ENCODE data around the gene MYO16. TPM values are rescaled to one million over a fixed set of nuclear protein-coding genes. Genes with fewer than 3 reads are reported as not detected.

The MYO16 gene
- total and polyA plus RNA-seq, 8 donors: 1.1 to 2.5 (median 1.7) TPM

- H3K27ac ChIP-seq: no peak overlapping the region
- H3K4me1 ChIP-seq: no peaks in the 10 kb centered on the region
- peaks cover 0 to 35% of the 10 kb centered on the region in 2 donors for H3K9me3 ChIP-seq
- no peaks in the 10 kb centered on the region for H3K27me3 ChIP-seq
- H3K4me3 ChIP-seq: no peak overlapping the region
- no peak for TF ChIP-seq CTCF (IDR thresholded peaks at IDR 0.05)
- no peak for DNase-seq
- ATAC-seq: no peak
- intact Hi-C loops (cut with DNase I): no loop called here
- H3K36me3 ChIP-seq: no peaks in the 10 kb centered on the region
Observed at GRCh38 chr13:108669381-108669780, 40.0 kb downstream of the MYO16 start.

DNA sequence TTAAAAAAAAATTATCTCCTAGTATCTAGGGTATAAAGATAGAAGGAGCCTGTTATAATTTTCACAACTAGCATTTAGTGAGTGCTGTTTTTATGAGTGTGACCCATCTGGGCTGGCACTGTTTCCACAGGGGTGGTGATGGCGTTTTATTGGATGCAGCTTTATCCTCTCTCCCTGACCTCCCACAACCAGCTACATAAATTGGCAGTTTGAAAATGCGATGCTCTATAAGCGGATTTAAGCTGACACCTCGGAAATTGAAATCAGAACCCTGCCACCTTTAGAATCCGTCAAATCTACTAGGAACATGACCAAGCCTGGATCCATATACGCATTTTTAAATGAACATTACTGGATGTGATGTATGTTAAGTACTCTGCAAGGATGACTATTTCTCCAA is 44.9 kb downstream of the MYO16 start:
- no peak for ATAC-seq
- DNase-seq: no peak
- no peaks in the 10 kb centered on the region for H3K27me3 ChIP-seq
- H3K4me1 ChIP-seq: no peaks in the 10 kb centered on the region
- intact Hi-C loops (cut with DNase I): no loop called here
- no peak for TF ChIP-seq CTCF (IDR thresholded peaks at IDR 0.05)
- H3K27ac ChIP-seq: no peak overlapping the region
- no peak overlapping the region for H3K4me3 ChIP-seq
- no peaks in the 10 kb centered on the region for H3K36me3 ChIP-seq
- peaks cover 0 to 8% of the 10 kb centered on the region in 2 donors for H3K9me3 ChIP-seq

GRCh38 chr13:108674771-108675170 is 45.4 kb downstream of the MYO16 start:
- Histone ChIP-seq H3K36me3 (no peaks in the 10 kb centered on the region), H3K4me3 (no peak overlapping the region), H3K4me1 (no peaks in the 10 kb centered on the region), H3K9me3 (peaks cover 0 to 3% of the 10 kb centered on the region in 2 donors), H3K27me3 (no peaks in the 10 kb centered on the region), H3K27ac (no peak overlapping the region)
- TF ChIP-seq CTCF (IDR thresholded peaks at IDR 0.05): no peak
- DNase-seq (no peak), ATAC-seq (no peak)
- intact Hi-C loops (cut with DNase I): no loop called here

- no peaks in the 10 kb centered on the region for H3K4me1 ChIP-seq
- H3K36me3 ChIP-seq: no peaks in the 10 kb centered on the region
- intact Hi-C loops (cut with DNase I): no loop called here
- TF ChIP-seq CTCF (IDR thresholded peaks at IDR 0.05): no peak
- H3K27me3 ChIP-seq: no peaks in the 10 kb centered on the region
- no peak overlapping the region for H3K4me3 ChIP-seq
- no peaks in the 10 kb centered on the region for H3K9me3 ChIP-seq
- no peak overlapping the region for H3K27ac ChIP-seq
- no peak for DNase-seq
- no peak for ATAC-seq
Observed at GRCh38 chr13:108676620-108677019, 47.2 kb downstream of the MYO16 start.

- H3K27ac ChIP-seq: no peak overlapping the region
- no peak overlapping the region for H3K4me3 ChIP-seq
- H3K36me3 ChIP-seq: no peaks in the 10 kb centered on the region
- no peak for TF ChIP-seq CTCF (IDR thresholded peaks at IDR 0.05)
- no peaks in the 10 kb centered on the region for H3K9me3 ChIP-seq
- no peak for DNase-seq
- no peak for ATAC-seq
- intact Hi-C loops (cut with DNase I): no loop called here
- H3K4me1 ChIP-seq: no peaks in the 10 kb centered on the region
- no peaks in the 10 kb centered on the region for H3K27me3 ChIP-seq
Observed at GRCh38 chr13:108677806-108678205, 48.4 kb downstream of the MYO16 start.

Data from left lung (tissue), 10 donors.